Ishikawa (cell line): Measurements from ENCODE around the gene GPBP1L1.

ENCODE experiments used
- CEBPB ChIP-seq: IDR thresholded peaks from 2 replicates; pipeline ENCODE4 v1.6.1; 2012
- CREB1 ChIP-seq: IDR thresholded peaks from 2 replicates; pipeline ENCODE4 v1.6.1; 2012; ENCODE audit warnings: low read depth
- EGR1 ChIP-seq: IDR thresholded peaks from 2 replicates; pipeline ENCODE4 v1.6.1; 2012
- EP300 ChIP-seq: IDR thresholded peaks from 2 replicates; pipeline ENCODE4 v1.6.1; 2012; ENCODE audit warnings: borderline replicate concordance
- FOXM1 ChIP-seq: IDR thresholded peaks from 2 replicates; pipeline ENCODE4 v1.6.1; 2012; ENCODE audit warnings: low read depth, borderline replicate concordance
- NFIC ChIP-seq: IDR thresholded peaks from 2 replicates; pipeline ENCODE4 v1.6.1; 2012
- RAD21 ChIP-seq: IDR thresholded peaks from 2 replicates; pipeline ENCODE4 v1.6.1; 2012; ENCODE audit warnings: low read depth
- TAF1 ChIP-seq: IDR thresholded peaks from 2 replicates; pipeline ENCODE4 v1.6.1; 2012; ENCODE audit warnings: low read depth, mild to moderate bottlenecking
- TCF12 ChIP-seq: IDR thresholded peaks from 2 replicates; pipeline ENCODE4 v1.6.1; 2012; ENCODE audit warnings: low read depth
- TEAD4 ChIP-seq: IDR thresholded peaks from 2 replicates; pipeline ENCODE4 v1.6.1; 2012
- YY1 ChIP-seq: IDR thresholded peaks from 2 replicates; pipeline ENCODE4 v1.6.1; 2012; ENCODE audit warnings: low read depth
- ZBTB7A ChIP-seq: IDR thresholded peaks from 2 replicates; pipeline ENCODE4 v1.6.1; 2012; ENCODE audit warnings: low read depth
- TF ChIP-seq, protein P1 (sequence below): IDR thresholded peaks from 2 replicates; pipeline ENCODE4 v1.6.1; 2012
- TF ChIP-seq, protein P2 (sequence below): IDR thresholded peaks from 2 replicates; pipeline ENCODE4 v1.6.1; 2012
- TF ChIP-seq, protein P3 (sequence below): IDR thresholded peaks from 2 replicates; pipeline ENCODE4 v1.6.1; 2012; ENCODE audit warnings: low read depth, mild to moderate bottlenecking

Gene GPBP1L1

DNA sequence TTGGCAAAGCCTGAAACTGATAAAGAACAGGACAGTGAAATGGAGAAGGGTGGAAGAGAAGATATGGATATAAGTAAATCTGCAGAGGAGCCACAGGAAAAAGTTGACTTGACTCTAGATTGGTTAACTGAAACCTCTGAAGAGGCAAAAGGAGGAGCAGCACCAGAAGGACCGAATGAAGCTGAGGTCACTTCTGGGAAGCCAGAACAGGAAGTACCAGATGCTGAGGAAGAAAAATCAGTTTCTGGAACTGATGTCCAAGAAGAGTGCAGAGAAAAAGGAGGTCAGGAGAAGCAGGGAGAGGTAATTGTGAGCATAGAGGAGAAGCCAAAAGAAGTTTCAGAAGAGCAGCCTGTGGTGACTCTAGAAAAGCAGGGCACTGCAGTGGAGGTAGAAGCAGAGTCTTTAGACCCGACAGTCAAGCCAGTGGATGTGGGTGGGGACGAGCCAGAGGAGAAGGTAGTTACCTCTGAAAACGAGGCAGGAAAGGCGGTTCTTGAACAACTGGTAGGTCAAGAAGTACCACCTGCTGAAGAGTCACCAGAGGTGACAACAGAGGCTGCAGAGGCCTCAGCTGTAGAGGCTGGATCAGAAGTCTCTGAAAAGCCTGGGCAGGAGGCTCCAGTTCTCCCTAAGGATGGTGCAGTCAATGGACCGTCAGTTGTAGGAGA is 78.8 kb downstream of the GPBP1L1 start:
- no peak for TF ChIP-seq ZBTB7A
- TF ChIP-seq TAF1, result no peak
- TF ChIP-seq, protein P1, sequence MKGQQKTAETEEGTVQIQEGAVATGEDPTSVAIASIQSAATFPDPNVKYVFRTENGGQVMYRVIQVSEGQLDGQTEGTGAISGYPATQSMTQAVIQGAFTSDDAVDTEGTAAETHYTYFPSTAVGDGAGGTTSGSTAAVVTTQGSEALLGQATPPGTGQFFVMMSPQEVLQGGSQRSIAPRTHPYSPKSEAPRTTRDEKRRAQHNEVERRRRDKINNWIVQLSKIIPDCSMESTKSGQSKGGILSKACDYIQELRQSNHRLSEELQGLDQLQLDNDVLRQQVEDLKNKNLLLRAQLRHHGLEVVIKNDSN, result no peak
- no peak for TF ChIP-seq YY1
- TF ChIP-seq RAD21, result no peak
- no peak for TF ChIP-seq FOXM1
- no peak for TF ChIP-seq EP300
- TF ChIP-seq, protein P2, sequence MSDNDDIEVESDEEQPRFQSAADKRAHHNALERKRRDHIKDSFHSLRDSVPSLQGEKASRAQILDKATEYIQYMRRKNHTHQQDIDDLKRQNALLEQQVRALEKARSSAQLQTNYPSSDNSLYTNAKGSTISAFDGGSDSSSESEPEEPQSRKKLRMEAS, result no peak
- no peak for TF ChIP-seq NFIC
- no peak for TF ChIP-seq CEBPB

DNA sequence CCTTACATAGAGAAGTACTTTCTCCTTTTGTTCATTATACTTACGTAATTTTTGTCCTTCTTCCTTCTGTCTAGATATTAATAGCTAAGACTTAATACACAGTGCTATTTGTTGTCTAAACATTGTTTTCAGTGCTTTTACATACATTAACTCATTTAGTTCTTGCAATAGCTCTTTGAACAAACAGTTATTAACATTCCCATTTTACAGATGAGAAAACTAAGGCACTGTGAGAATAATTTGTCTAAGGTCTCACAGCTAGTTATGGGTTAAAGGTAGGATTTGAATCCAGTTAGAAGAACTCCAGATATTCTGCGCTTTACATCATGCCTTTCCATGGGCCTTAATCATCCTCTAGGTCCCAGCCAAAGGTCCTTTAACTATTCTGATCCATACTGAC is 82.1 kb downstream of the GPBP1L1 start:
- no peak for TF ChIP-seq TEAD4
- TF ChIP-seq RAD21, result no peak
- no peak for TF ChIP-seq CEBPB
- no peak for TF ChIP-seq TAF1
- TF ChIP-seq, protein P2, result no peak
- TF ChIP-seq ZBTB7A, result no peak
- TF ChIP-seq, protein P1, result no peak
- TF ChIP-seq, protein P3, sequence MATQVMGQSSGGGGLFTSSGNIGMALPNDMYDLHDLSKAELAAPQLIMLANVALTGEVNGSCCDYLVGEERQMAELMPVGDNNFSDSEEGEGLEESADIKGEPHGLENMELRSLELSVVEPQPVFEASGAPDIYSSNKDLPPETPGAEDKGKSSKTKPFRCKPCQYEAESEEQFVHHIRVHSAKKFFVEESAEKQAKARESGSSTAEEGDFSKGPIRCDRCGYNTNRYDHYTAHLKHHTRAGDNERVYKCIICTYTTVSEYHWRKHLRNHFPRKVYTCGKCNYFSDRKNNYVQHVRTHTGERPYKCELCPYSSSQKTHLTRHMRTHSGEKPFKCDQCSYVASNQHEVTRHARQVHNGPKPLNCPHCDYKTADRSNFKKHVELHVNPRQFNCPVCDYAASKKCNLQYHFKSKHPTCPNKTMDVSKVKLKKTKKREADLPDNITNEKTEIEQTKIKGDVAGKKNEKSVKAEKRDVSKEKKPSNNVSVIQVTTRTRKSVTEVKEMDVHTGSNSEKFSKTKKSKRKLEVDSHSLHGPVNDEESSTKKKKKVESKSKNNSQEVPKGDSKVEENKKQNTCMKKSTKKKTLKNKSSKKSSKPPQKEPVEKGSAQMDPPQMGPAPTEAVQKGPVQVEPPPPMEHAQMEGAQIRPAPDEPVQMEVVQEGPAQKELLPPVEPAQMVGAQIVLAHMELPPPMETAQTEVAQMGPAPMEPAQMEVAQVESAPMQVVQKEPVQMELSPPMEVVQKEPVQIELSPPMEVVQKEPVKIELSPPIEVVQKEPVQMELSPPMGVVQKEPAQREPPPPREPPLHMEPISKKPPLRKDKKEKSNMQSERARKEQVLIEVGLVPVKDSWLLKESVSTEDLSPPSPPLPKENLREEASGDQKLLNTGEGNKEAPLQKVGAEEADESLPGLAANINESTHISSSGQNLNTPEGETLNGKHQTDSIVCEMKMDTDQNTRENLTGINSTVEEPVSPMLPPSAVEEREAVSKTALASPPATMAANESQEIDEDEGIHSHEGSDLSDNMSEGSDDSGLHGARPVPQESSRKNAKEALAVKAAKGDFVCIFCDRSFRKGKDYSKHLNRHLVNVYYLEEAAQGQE, result no peak
- TF ChIP-seq EP300, result no peak

DNA sequence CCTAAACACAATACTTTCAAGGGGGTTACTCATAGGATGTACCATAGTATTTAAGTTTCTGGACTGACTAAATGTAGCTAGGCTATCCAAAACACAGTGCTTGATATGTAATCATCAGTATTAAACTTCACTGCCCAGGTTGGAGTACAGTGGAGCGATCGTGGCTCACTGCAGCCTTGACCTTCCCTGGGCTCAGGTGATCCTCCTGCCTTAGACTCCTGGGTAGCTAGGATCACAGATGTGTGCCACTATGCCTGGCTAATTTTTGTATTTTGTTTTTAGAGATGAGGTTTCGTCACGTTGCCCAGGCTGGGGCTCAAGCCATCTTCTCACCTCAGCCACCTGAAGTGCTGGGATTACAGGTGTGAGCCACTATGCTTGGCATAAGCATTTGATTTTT is 91.9 kb downstream of the GPBP1L1 start:
- no peak for TF ChIP-seq TAF1
- TF ChIP-seq, protein P2, result no peak
- no peak for TF ChIP-seq CREB1
- TF ChIP-seq EP300, result no peak
- no peak for TF ChIP-seq FOXM1

DNA sequence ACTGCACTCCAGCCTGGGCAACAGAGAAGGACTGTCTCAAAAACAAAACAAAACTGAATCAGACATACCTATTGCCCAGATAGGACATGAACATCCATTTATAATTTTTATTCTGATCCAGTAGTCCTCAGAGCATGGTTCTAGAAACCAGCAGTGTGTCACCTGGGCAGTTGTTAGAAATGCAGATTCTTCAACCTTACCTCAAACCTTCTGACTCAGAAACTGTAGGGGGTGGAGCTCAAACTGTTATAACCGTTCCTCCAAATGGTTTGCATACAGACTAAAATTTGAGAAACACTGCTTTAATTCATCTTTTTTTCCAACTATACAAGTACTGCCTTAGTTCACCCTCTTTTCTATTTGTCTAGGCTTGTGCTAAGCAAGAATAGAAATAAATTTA is 96.5 kb downstream of the GPBP1L1 start:
- TF ChIP-seq, protein P1, result no peak
- TF ChIP-seq CREB1 (no peak), ZBTB7A (no peak)
- TF ChIP-seq, protein P3, result no peak

DNA sequence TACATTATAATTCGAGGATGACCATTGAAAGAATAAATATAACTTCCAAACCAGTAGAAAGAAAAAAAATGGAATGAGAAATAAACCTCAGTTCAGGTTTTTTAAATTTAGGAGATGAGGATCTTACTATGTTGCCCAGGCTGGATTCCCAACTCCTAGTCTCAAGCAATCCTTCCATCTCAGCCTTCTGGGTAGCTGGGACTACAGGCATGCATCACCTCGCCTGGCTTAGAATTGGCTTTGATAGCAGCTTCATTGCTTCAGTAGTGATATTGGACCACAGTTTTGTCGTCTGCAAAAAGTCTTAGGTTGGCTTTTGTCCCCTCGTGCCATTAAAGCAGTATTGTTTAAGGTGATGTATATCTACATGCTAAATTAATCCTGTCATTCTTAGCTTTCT is 99.6 kb downstream of the GPBP1L1 start:
- TF ChIP-seq RAD21, result no peak
- TF ChIP-seq, protein P1, result no peak
- no peak for TF ChIP-seq TAF1
- no peak for TF ChIP-seq FOXM1
- no peak for TF ChIP-seq CEBPB
- no peak for TF ChIP-seq TEAD4
- no peak for TF ChIP-seq YY1
- no peak for TF ChIP-seq ZBTB7A
- TF ChIP-seq, protein P2, result no peak
- no peak for TF ChIP-seq EP300
- TF ChIP-seq CREB1, result no peak
- TF ChIP-seq EGR1, result no peak
- TF ChIP-seq NFIC, result no peak
- TF ChIP-seq, protein P3, result no peak
- no peak for TF ChIP-seq TCF12
